Activated T-cell treated with anti-CD3 and anti-CD28 coated beads, Interleukin-2, amount 50 U/mL, for 1 hour (primary cell): ENCODE results near the gene KIR2DL4.
"Not testable (repeated sequence)": the region's sequence is repeated elsewhere in the genome, so short reads cannot be mapped to it uniquely, and the experiment has no call there.

Experiments
- DNase-seq: peaks from one replicate; pipeline ENCODE4 v3.0.0-alpha.2; 2020

Gene KIR2DL4

GRCh38 chr19:54803410-54803809, at the start of gene KIR2DL4:
Gene KIR2DL4 (plus strand): TSS chr19:54803610. CDS start chr19:54803652, 42 bp downstream.
- no peak for DNase-seq

- DNase-seq, result not testable (repeated sequence)
Measured at GRCh38 chr19:54756204-54757110, 47.0 kb upstream of the KIR2DL4 start.

GRCh38 chr19:54758577-54758976, 44.8 kb upstream of the KIR2DL4 start:
- not testable (repeated sequence) for DNase-seq

- not testable (repeated sequence) for DNase-seq
Measured at GRCh38 chr19:54764219-54764618, 39.2 kb upstream of the KIR2DL4 start.

GRCh38 chr19:54766464-54766863, 36.9 kb upstream of the KIR2DL4 start:
- not testable (repeated sequence) for DNase-seq

- not testable (repeated sequence) for DNase-seq
Measured at GRCh38 chr19:54769646-54770045, 33.8 kb upstream of the KIR2DL4 start, which contains the start of gene KIR2DL1. Gene KIR2DL1 (plus strand): TSS chr19:54769793. CDS start chr19:54769851, 58 bp downstream.

- DNase-seq, result not testable (repeated sequence)
Measured at GRCh38 chr19:54770511-54770910, 32.9 kb upstream of the KIR2DL4 start.

- not testable (repeated sequence) for DNase-seq
Measured at GRCh38 chr19:54771018-54771960, 32.1 kb upstream of the KIR2DL4 start.

- not testable (repeated sequence) for DNase-seq
Measured at GRCh38 chr19:54772666-54773065, 30.7 kb upstream of the KIR2DL4 start.

GRCh38 chr19:54775095-54775815, 28.2 kb upstream of the KIR2DL4 start:
- not testable (repeated sequence) for DNase-seq

GRCh38 chr19:54775830-54776229, 27.6 kb upstream of the KIR2DL4 start:
- not testable (repeated sequence) for DNase-seq

GRCh38 chr19:54777851-54778250, 25.6 kb upstream of the KIR2DL4 start:
- not testable (repeated sequence) for DNase-seq

GRCh38 chr19:54778896-54779295, 24.5 kb upstream of the KIR2DL4 start:
- not testable (repeated sequence) for DNase-seq

- DNase-seq, result not testable (repeated sequence)
Measured at GRCh38 chr19:54782916-54783315, 20.5 kb upstream of the KIR2DL4 start.

GRCh38 chr19:54786091-54786723, 17.2 kb upstream of the KIR2DL4 start:
- not testable (repeated sequence) for DNase-seq

GRCh38 chr19:54788154-54788553, 15.3 kb upstream of the KIR2DL4 start:
- DNase-seq, result not testable (repeated sequence)

GRCh38 chr19:54790711-54791110, 12.7 kb upstream of the KIR2DL4 start:
- no peak for DNase-seq

- DNase-seq, result no peak
Measured at GRCh38 chr19:54791476-54791875, 11.9 kb upstream of the KIR2DL4 start.

GRCh38 chr19:54792814-54793213, 10.6 kb upstream of the KIR2DL4 start:
- DNase-seq, result no peak

- DNase-seq, result no peak
Measured at GRCh38 chr19:54795758-54796157, 7.7 kb upstream of the KIR2DL4 start.

- no peak for DNase-seq
Measured at GRCh38 chr19:54804101-54804500, 691 bp downstream of the KIR2DL4 start.

- no peak for DNase-seq
Measured at GRCh38 chr19:54804571-54804970, 1.2 kb downstream of the KIR2DL4 start.
